Gastrocnemius medialis (tissue), 4 donors: ENCODE data around the gene GJB4. TPM values are rescaled to one million over a fixed set of nuclear protein-coding genes. Genes with fewer than 3 reads are reported as not detected.

ENCODE experiments used
- ATAC-seq, 2 donors: fragments of 150-250 bp; one replicate each; pipeline ENCODE4 v1.9.1; 2016
- DNase-seq, 2 donors: peaks; one replicate each; pipeline ENCODE4 v3.0.0-alpha.2; 2019
- H3K27ac ChIP-seq, 4 donors: fragments of 200-600 bp; sonication (generic); 1 replicate in 1 of 4; 2 replicates in 3 of 4; pipeline ENCODE4 v1.5.1; 2016 to 2018; ENCODE audit warnings: mild to moderate bottlenecking in 2 of 4, moderate library complexity in 1 of 4
- H3K27me3 ChIP-seq, 3 donors: fragments of 200-600 bp; sonication (generic) in 2 of 3; 1 replicate in 1 of 3; 2 replicates in 2 of 3; pipeline versions ENCODE4 v1.5.1 to v1.6.0; 2016 to 2019; ENCODE audit warnings: mild to moderate bottlenecking in 1 of 3, moderate library complexity in 1 of 3
- H3K36me3 ChIP-seq, 2 donors: fragments of 200-600 bp; sonication (generic) in 1 of 2; one replicate each; pipeline ENCODE4 v1.5.1; 2017 to 2018
- H3K4me1 ChIP-seq, 2 donors: fragments of 200-600 bp; sonication (generic) in 1 of 2; one replicate each; pipeline ENCODE4 v1.5.1; 2016 to 2017; ENCODE audit warnings: mild to moderate bottlenecking in 2 of 2
- H3K4me3 ChIP-seq, 4 donors: fragments of 200-600 bp; sonication (generic) in 3 of 4; 1 replicate in 1 of 4; 2 replicates in 3 of 4; pipeline ENCODE4 v1.5.1; 2016 to 2019; ENCODE audit warnings: mild to moderate bottlenecking in 2 of 4
- H3K9me3 ChIP-seq, 3 donors: fragments of 200-600 bp; sonication (generic) in 2 of 3; 1 replicate in 1 of 3; 2 replicates in 2 of 3; pipeline ENCODE4 v1.5.1; 2016 to 2019
- POLR2A ChIP-seq, 2 donors: fragments of 450-650 bp; IDR thresholded peaks; one replicate each; pipeline ENCODE4 v1.6.1; 2017; ENCODE audit warnings: antibody characterized with exemption in 2 of 2, mild to moderate bottlenecking in 2 of 2, moderate library complexity in 2 of 2
- in situ Hi-C, 4 donors: fragments of 200-750 bp; cut with MboI; loops; one replicate each; pipeline versions ENCODE4 v1.15.0 to v1.8.0; 2017; ENCODE audit warnings: low sequenced_read_pairs in 4 of 4
- intact Hi-C: fragments of 100-400 bp; cut with DNase I; formaldehyde crosslinking; loops from one replicate; pipeline ENCODE4 v1.15.1; 2023; ENCODE audit warnings: low total_unique reads
- total RNA-seq, 4 donors: library from RNA; depleted of rRNA; stranded (reverse); fragments of >200 nt; gene quantifications; one replicate each; pipeline versions ENCODE4 v1.1.0 to v1.2.3, GENCODE V29; 2016
- TF ChIP-seq, protein P1 (sequence below), 5 experiments: fragments of 450-650 bp in 3 of 5; fragments of 200-600 bp in 2 of 5; sonication (generic) in 2 of 5; IDR thresholded peaks in 4 of 5; conservative IDR thresholded peaks in 1 of 5; 1 replicate in 4 of 5; 2 replicates in 1 of 5; pipeline ENCODE4 v1.5.1; 2016 to 2019; ENCODE audit warnings: antibody characterized with exemption in 5 of 5, mild to moderate bottlenecking in 3 of 5, moderate library complexity in 3 of 5

Gene GJB4
- total RNA-seq, 4 donors from 2014 or later, result not detected

DNA sequence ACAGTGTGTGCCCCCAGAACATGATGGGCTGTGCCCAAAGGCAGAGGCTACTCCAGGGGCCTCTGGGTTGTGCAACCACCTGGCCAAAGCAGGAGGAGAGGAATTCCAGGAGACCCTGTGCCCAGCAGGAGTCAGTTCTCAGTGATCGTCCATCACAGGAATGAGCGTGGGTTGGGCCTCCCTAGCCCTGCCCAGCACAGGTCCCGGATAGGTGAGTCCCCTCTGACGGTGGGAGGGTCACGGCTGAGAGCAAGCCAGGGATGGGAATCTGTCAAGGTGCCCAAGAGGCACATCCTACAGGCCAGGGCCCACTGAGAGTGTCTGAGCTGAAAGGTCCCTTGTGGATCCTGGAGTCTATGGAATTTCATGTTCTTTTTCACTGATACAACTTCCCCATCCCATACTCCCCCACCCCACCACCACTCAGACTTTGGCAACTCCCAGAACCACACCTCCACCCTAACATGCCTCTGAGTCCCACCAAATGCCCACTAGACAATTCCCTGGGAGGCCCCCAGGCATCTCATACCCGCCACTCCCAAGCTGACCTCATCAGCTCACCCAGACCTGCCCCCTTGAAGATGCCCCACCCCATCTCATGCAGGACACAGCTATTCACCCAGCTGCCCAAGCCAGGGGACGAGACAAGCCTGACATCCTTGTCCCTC lies 3.1 kb downstream of the GJB4 start:
- DNase-seq (no peak), ATAC-seq (no peak)
- in situ Hi-C loops, result no loop called here
- intact Hi-C loops, result no loop called here
- Histone ChIP-seq H3K36me3 (no peaks in the 10 kb centered on the region), H3K27me3 (no peaks in the 10 kb centered on the region), H3K4me3 (no peak overlapping the region), H3K4me1 (no peaks in the 10 kb centered on the region), H3K9me3 (no peaks in the 10 kb centered on the region), H3K27ac (no peak overlapping the region)
- TF ChIP-seq, protein P1, sequence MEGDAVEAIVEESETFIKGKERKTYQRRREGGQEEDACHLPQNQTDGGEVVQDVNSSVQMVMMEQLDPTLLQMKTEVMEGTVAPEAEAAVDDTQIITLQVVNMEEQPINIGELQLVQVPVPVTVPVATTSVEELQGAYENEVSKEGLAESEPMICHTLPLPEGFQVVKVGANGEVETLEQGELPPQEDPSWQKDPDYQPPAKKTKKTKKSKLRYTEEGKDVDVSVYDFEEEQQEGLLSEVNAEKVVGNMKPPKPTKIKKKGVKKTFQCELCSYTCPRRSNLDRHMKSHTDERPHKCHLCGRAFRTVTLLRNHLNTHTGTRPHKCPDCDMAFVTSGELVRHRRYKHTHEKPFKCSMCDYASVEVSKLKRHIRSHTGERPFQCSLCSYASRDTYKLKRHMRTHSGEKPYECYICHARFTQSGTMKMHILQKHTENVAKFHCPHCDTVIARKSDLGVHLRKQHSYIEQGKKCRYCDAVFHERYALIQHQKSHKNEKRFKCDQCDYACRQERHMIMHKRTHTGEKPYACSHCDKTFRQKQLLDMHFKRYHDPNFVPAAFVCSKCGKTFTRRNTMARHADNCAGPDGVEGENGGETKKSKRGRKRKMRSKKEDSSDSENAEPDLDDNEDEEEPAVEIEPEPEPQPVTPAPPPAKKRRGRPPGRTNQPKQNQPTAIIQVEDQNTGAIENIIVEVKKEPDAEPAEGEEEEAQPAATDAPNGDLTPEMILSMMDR (IDR thresholded peaks at IDR 0.05 in 4 of 5, conservative IDR thresholded peaks at IDR 0.05 in 1 of 5), result no peak
- no peak for TF ChIP-seq POLR2A (IDR thresholded peaks at IDR 0.05)

DNA sequence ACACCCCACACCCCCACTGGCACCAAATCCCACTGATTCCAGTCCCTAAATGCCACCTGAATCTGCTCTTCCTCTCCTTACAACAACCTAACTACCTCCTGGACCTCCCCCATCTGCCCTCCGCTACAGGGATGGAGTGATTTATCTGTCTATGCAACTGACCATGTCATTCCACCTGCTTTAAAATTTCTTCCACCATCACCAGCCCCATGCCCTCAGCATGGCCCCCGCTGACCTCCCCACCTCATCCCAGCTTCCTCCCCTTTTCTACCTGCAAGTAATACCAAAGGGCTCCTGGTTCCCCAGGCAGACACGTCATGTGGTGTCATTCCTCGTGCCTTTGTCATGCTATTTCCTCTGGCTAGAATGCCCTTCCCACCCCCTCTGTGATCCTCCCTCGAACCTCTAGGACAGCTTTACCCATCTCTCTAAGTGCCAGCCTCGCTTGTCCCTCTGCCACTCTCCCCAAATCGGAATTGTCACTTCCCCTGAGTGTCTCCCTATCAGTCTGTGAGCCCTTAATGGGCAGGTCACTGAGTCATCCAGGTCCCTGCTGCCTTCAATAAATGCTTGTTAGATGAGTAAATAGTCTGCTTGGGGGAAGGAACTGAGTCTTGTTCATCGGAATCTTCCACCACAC lies 3.7 kb downstream of the GJB4 start:
- TF ChIP-seq, protein P1 (IDR thresholded peaks at IDR 0.05 in 4 of 5, conservative IDR thresholded peaks at IDR 0.05 in 1 of 5), result no peak
- TF ChIP-seq POLR2A (IDR thresholded peaks at IDR 0.05), result no peak
- H3K27ac ChIP-seq, result no peak overlapping the region
- H3K27me3 ChIP-seq, result no peaks in the 10 kb centered on the region
- in situ Hi-C loops (no loop called here), intact Hi-C loops (no loop called here)
- no peak for DNase-seq
- no peaks in the 10 kb centered on the region for H3K4me1 ChIP-seq
- no peak for ATAC-seq
- no peaks in the 10 kb centered on the region for H3K36me3 ChIP-seq
- no peak overlapping the region for H3K4me3 ChIP-seq
- no peaks in the 10 kb centered on the region for H3K9me3 ChIP-seq

DNA sequence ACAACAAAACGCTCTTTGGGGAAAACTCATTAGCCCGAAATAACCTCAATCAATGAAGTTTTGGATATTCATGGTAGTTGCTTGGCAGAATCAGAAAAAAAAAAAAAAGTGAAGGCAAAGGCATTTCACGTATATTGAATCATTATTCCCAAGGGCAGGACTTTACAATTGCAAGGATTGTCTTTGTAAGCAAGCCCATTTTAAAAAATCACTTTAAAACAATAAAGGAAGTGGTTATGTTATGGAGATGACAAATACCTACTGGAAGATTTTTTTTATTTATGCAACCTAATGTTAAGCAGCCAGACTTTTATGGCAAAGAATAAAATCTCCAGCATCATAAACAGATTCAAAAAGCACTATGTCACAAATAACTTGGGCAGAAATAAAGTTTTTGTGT lies 9.3 kb downstream of the GJB4 start:
- ATAC-seq, result no peak
- H3K4me3 ChIP-seq, result no peak overlapping the region
- intact Hi-C loops, result no loop called here
- TF ChIP-seq, protein P1 (IDR thresholded peaks at IDR 0.05 in 4 of 5, conservative IDR thresholded peaks at IDR 0.05 in 1 of 5), result no peak
- no peak for TF ChIP-seq POLR2A (IDR thresholded peaks at IDR 0.05)
- H3K27ac ChIP-seq, result no peak overlapping the region
- no peaks in the 10 kb centered on the region for H3K9me3 ChIP-seq
- no peaks in the 10 kb centered on the region for H3K4me1 ChIP-seq
- no peak for DNase-seq
- in situ Hi-C loops, result no loop called here
- H3K27me3 ChIP-seq, result no peaks in the 10 kb centered on the region
- H3K36me3 ChIP-seq, result no peaks in the 10 kb centered on the region

DNA sequence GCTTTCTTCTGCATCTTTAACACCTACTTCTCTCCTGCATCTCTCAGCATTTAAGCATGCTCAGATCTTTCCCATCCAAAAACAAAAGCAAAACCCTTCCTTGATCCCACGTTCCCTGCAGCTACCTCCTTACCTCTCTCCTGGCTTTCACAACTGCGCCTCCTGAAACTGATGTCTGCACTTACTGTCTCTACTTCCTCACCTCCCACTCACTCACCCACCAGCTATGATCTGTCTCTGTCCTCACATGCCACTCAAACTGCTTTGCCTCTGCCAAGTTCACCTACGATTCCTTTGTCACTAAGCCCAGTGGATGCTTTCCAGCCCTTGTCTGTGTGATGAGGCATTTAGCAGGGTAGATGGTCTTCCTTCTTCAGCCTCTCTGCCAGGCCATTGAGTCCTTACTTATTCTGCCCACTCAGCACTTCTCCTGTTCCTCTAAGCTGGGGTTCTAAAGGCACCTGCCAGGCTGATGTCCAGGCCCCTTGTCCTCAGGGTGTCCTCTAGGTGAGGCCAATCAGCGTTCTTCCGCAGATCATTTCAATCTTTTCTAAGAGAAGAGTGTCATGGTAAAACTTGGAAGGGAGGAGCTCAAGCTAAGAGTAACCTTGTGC lies 11.5 kb downstream of the GJB4 start:
- H3K27ac ChIP-seq, result no peak overlapping the region
- H3K4me1 ChIP-seq, result no peaks in the 10 kb centered on the region
- in situ Hi-C loops, result no loop called here
- TF ChIP-seq, protein P1 (IDR thresholded peaks at IDR 0.05 in 4 of 5, conservative IDR thresholded peaks at IDR 0.05 in 1 of 5), result no peak
- TF ChIP-seq POLR2A (IDR thresholded peaks at IDR 0.05), result no peak
- ATAC-seq (no peak), DNase-seq (no peak)
- H3K4me3 ChIP-seq, result no peak overlapping the region
- no peaks in the 10 kb centered on the region for H3K9me3 ChIP-seq
- no peaks in the 10 kb centered on the region for H3K36me3 ChIP-seq
- intact Hi-C loops, result no loop called here
- H3K27me3 ChIP-seq, result no peaks in the 10 kb centered on the region
